Karpas-422 (cell line): Measurements from ENCODE around the gene CREB3L2. TPM values are rescaled to one million over a fixed set of nuclear protein-coding genes. Genes with fewer than 3 reads are reported as not detected.
"Not testable (repeated sequence)": the region's sequence is repeated elsewhere in the genome, so short reads cannot be mapped to it uniquely, and the experiment has no call there.

Experiments
- DNase-seq: peaks from one replicate; pipeline ENCODE4 v3.0.0-alpha.2; 2015
- H2AFZ ChIP-seq: fragments of 200-600 bp; sonication (generic); 2 replicates; pipeline ENCODE4 v1.6.1; 2014; ENCODE audit warnings: antibody characterized with exemption, low read length, mixed read lengths
- H3K27ac ChIP-seq: fragments of 200-600 bp; sonication (generic); 2 replicates; pipeline ENCODE4 v1.5.1; 2014; ENCODE audit warnings: mild to moderate bottlenecking, low read length, moderate library complexity
- H3K27me3 ChIP-seq: fragments of 200-600 bp; sonication (generic); 2 replicates; pipeline ENCODE4 v1.6.1; 2014; ENCODE audit warnings: low read length, mixed read lengths
- H3K36me3 ChIP-seq: fragments of 200-600 bp; sonication (generic); 2 replicates; pipeline ENCODE4 v1.6.1; 2014; ENCODE audit warnings: low read length, mixed read lengths; ENCODE audit not compliant: insufficient read depth
- H3K4me1 ChIP-seq: fragments of 200-600 bp; sonication (generic); 2 replicates; pipeline ENCODE4 v1.6.1; 2014; ENCODE audit warnings: mild to moderate bottlenecking, low read length, mixed read lengths
- H3K4me2 ChIP-seq: fragments of 200-600 bp; sonication (generic); 2 replicates; pipeline ENCODE4 v1.6.1; 2014; ENCODE audit warnings: low read length, low read depth, mild to moderate bottlenecking; ENCODE audit not compliant: poor library complexity, severe bottlenecking
- H3K4me3 ChIP-seq: fragments of 200-600 bp; sonication (generic); 2 replicates; pipeline ENCODE4 v1.5.1; 2014; ENCODE audit warnings: mild to moderate bottlenecking, antibody characterized with exemption, low read length, mixed read lengths
- H3K79me2 ChIP-seq: fragments of 200-600 bp; sonication (generic); 2 replicates; pipeline ENCODE4 v1.6.1; 2014; ENCODE audit warnings: mild to moderate bottlenecking, low read length, mixed read lengths
- H3K9ac ChIP-seq: fragments of 200-600 bp; sonication (generic); 2 replicates; pipeline ENCODE4 v1.6.0; 2014; ENCODE audit warnings: low read length
- H3K9me2 ChIP-seq: fragments of 200-600 bp; sonication (generic), shearing (Covaris generic); replicated peaks from 2 replicates; pipeline ENCODE4 v1.6.0; 2014; ENCODE audit warnings: mild to moderate bottlenecking, low read length, moderate library complexity; ENCODE audit not compliant: insufficient read depth
- H3K9me3 ChIP-seq: fragments of 300-700, 200-600 bp; sonication (generic); 2 replicates; pipeline ENCODE4 v1.6.1; 2014; ENCODE audit warnings: low read length, mixed read lengths
- H4K20me1 ChIP-seq: fragments of 200-600 bp; sonication (generic); 2 replicates; pipeline ENCODE4 v1.6.1; 2014; ENCODE audit warnings: mild to moderate bottlenecking, antibody characterized with exemption, low read length, low read depth; ENCODE audit not compliant: insufficient read depth
- total RNA-seq: library from RNA; depleted of rRNA; stranded (reverse); fragments of >200 nt; shearing (Covaris generic); gene quantifications from 2 replicates; pipeline ENCODE4 v1.2.3, GENCODE V29; 2014; ENCODE audit warnings: low replicate concordance; rRNA removed

The CREB3L2 gene
- total RNA-seq = not detected in 2 replicates

DNA sequence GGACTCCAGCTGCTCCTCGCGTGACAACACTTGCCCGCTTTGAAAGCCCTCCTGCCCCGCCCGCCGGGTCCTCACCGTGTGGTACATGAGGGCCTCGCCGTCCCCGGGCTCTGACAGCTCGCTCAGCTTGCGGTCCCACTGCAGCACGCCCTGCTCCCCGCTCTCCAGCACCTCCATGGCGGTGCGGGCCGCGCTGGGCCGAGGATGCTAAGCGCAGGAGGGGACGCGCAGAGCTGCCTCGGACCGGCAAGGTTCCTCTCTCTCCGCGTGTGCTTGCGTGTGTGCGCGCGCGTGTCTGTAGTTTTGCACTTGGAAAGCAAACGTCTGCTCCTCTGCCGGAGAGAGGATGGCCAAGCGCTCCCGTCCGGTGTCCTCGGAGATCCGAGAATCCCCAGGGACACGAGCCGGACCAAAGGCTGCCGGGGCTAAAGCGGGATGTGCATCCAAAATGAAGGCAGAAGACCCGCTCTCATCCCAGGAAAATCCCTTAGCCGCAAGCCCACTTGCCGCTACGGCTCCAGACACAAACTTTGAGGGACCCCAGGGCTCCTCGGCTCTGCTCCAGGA is at the start of gene CREB3L2:
Gene CREB3L2, minus strand, starts transcription at position 558 of the 567 bp plus-strand sequence. Its CDS starts 381 bp downstream, at position 177.
- Histone ChIP-seq H3K27me3 (no peaks in the 10 kb centered on the region), H3K9me2 (no peaks in the 10 kb centered on the region), H3K27ac (no peak within 1 kb of the TSS), H3K36me3 (no peaks in the 10 kb centered on the region), H3K9me3 (no peaks in the 10 kb centered on the region), H3K9ac (no peak within 1 kb of the TSS), H4K20me1 (no peaks in the 10 kb centered on the region), H3K4me3 (no peak within 1 kb of the TSS), H3K4me2 (no peak within 1 kb of the TSS), H3K79me2 (no peaks in the 10 kb centered on the region), H2AFZ (no peak within 1 kb of the TSS), H3K4me1 (no peaks in the 10 kb centered on the region)
- no peak for DNase-seq

GRCh38 chr7:138049505-138050116 is 47.7 kb upstream of the CREB3L2 start:
- no peak overlapping the region for H3K4me3 ChIP-seq
- H3K27ac ChIP-seq = no peak overlapping the region
- no peak for DNase-seq
- H3K4me2 ChIP-seq = no peak overlapping the region
- no peaks in the 10 kb centered on the region for H4K20me1 ChIP-seq
- no peaks in the 10 kb centered on the region for H3K9me3 ChIP-seq
- H3K9me2 ChIP-seq = no peaks in the 10 kb centered on the region
- no peak overlapping the region for H2AFZ ChIP-seq
- no peaks in the 10 kb centered on the region for H3K79me2 ChIP-seq
- no peaks in the 10 kb centered on the region for H3K36me3 ChIP-seq
- no peaks in the 10 kb centered on the region for H3K27me3 ChIP-seq
- no peak overlapping the region for H3K9ac ChIP-seq
- H3K4me1 ChIP-seq = no peaks in the 10 kb centered on the region

GRCh38 chr7:138047907-138048306 is 46.0 kb upstream of the CREB3L2 start:
- no peaks in the 10 kb centered on the region for H3K9me3 ChIP-seq
- no peak overlapping the region for H3K9ac ChIP-seq
- no peak for DNase-seq
- no peaks in the 10 kb centered on the region for H4K20me1 ChIP-seq
- H3K9me2 ChIP-seq = no peaks in the 10 kb centered on the region
- no peaks in the 10 kb centered on the region for H3K4me1 ChIP-seq
- no peak overlapping the region for H3K4me3 ChIP-seq
- no peaks in the 10 kb centered on the region for H3K79me2 ChIP-seq
- H3K27me3 ChIP-seq = no peaks in the 10 kb centered on the region
- H3K27ac ChIP-seq = no peak overlapping the region
- no peak overlapping the region for H3K4me2 ChIP-seq
- H3K36me3 ChIP-seq = no peaks in the 10 kb centered on the region
- no peak overlapping the region for H2AFZ ChIP-seq

DNA sequence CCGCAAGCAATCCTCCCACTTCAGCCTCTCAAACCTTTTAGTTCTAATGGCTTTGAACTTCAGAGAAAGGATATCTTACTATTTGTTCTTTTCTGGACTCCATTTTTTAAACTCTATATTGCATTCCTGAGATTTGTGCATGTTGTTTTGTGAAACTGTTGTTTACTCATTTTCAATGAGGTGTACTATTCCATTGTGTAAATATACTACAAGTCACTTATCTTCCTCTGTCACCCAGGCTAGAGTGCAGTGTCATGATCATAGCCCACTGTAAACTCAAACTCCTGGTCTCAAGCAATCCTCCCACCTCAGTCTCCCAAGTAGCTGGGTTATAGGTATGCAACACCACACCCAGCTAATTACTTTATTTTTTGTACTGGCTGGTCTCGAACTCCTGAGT is 43.0 kb upstream of the CREB3L2 start:
- Histone ChIP-seq H3K4me1 (no peaks in the 10 kb centered on the region), H3K79me2 (no peaks in the 10 kb centered on the region), H3K9me2 (no peaks in the 10 kb centered on the region), H3K27ac (no peak overlapping the region), H3K9me3 (no peaks in the 10 kb centered on the region), H3K36me3 (no peaks in the 10 kb centered on the region), H3K9ac (no peak overlapping the region), H3K4me3 (no peak overlapping the region), H3K27me3 (no peaks in the 10 kb centered on the region), H3K4me2 (no peak overlapping the region), H4K20me1 (no peaks in the 10 kb centered on the region), H2AFZ (no peak overlapping the region)
- no peak for DNase-seq

DNA sequence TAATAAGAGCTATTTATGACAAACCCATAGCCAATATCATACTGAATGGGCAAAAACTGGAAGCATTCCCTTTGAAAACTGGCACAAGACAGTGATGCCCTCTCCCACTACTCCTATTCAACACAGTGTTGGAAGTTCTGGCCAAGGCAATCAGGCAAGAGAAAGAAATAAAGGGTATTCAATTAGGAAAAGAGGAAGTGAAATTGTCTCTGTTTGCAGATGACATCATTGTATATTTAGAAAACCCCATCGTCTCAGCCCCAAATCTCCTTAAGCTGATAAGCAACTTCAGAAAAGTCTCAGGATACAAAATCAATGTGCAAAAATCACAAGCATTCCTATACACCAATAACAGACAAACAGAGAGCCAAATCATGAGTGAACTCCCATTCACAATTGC is 38.2 kb upstream of the CREB3L2 start:
- DNase-seq, H2AFZ ChIP-seq, H3K9ac ChIP-seq, H3K4me1 ChIP-seq, H3K79me2 ChIP-seq, H3K4me3 ChIP-seq, H4K20me1 ChIP-seq, H3K4me2 ChIP-seq, H3K27me3 ChIP-seq, H3K9me2 ChIP-seq, H3K27ac ChIP-seq, H3K36me3 ChIP-seq, H3K9me3 ChIP-seq: not testable (repeated sequence)

DNA sequence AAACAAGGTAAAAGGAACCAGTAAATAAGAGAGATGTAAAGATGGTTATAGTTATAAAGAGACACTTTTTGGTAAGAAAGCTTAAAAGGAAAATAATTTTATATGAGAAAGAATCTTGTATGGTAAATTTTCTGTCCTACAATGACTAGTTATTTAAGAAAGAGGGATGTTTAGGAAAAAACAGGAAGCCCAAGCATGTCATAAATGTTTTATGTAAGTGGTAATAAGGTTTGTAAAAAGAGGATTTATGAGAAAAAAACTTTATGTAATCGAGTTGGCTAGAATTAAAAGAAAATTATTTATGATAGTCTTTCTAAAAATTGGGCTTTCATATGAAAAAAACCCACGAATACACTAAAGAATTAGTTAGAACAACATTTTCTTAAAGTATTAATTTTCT is 34.2 kb upstream of the CREB3L2 start:
- H3K4me3 ChIP-seq = no peak overlapping the region
- H3K4me1 ChIP-seq = no peaks in the 10 kb centered on the region
- no peak overlapping the region for H3K9ac ChIP-seq
- no peak overlapping the region for H3K4me2 ChIP-seq
- no peaks in the 10 kb centered on the region for H3K79me2 ChIP-seq
- no peaks in the 10 kb centered on the region for H3K9me3 ChIP-seq
- no peaks in the 10 kb centered on the region for H3K27me3 ChIP-seq
- H3K9me2 ChIP-seq = no peaks in the 10 kb centered on the region
- no peak overlapping the region for H2AFZ ChIP-seq
- H3K27ac ChIP-seq = no peak overlapping the region
- H3K36me3 ChIP-seq = no peaks in the 10 kb centered on the region
- no peaks in the 10 kb centered on the region for H4K20me1 ChIP-seq
- no peak for DNase-seq

- Histone ChIP-seq H3K27ac (no peak overlapping the region), H3K9ac (no peak overlapping the region), H3K79me2 (no peaks in the 10 kb centered on the region), H3K4me1 (no peaks in the 10 kb centered on the region), H3K9me2 (no peaks in the 10 kb centered on the region), H3K27me3 (no peaks in the 10 kb centered on the region), H4K20me1 (no peaks in the 10 kb centered on the region), H3K4me3 (no peak overlapping the region), H3K9me3 (no peaks in the 10 kb centered on the region), H3K4me2 (no peak overlapping the region), H3K36me3 (no peaks in the 10 kb centered on the region), H2AFZ (no peak overlapping the region)
- DNase-seq = no peak
Measured at GRCh38 chr7:138033241-138033640, 31.4 kb upstream of the CREB3L2 start.

GRCh38 chr7:138032770-138033169 is 30.9 kb upstream of the CREB3L2 start:
- Histone ChIP-seq H3K36me3 (no peaks in the 10 kb centered on the region), H3K9ac (no peak overlapping the region), H3K4me1 (no peaks in the 10 kb centered on the region), H2AFZ (no peak overlapping the region), H3K9me3 (no peaks in the 10 kb centered on the region), H3K79me2 (no peaks in the 10 kb centered on the region), H3K4me3 (no peak overlapping the region), H3K9me2 (no peaks in the 10 kb centered on the region), H3K27ac (no peak overlapping the region), H4K20me1 (no peaks in the 10 kb centered on the region), H3K27me3 (no peaks in the 10 kb centered on the region), H3K4me2 (no peak overlapping the region)
- DNase-seq = no peak
